Caco-2 (cell line): ENCODE measurements around the gene C1orf74. TPM values are rescaled to one million over a fixed set of nuclear protein-coding genes. Genes with fewer than 3 reads are reported as not detected.
A peak's percentile ranks its signal among the peaks of the same experiment; 100 is the strongest.

ENCODE experiments used
- BruUV-seq: library from RNA; stranded (reverse); fragments of 400-500 nt; replicated peaks from 2 replicates; lab custom pipeline; 2021; lab: Mats Ljungman, UMichigan
- CTCF ChIA-PET: fragments of 300-600 bp; sonication (Branson Sonifier 250); formaldehyde crosslinking; loops from one replicate; lab custom pipeline; 2022; ENCODE audit warnings: antibody characterized with exemption; lab: Charles Lee
- POLR2A ChIA-PET: fragments of 300-600 bp; sonication (Branson Sonifier 250); formaldehyde crosslinking; loops from one replicate; lab custom pipeline; 2022; ENCODE audit warnings: antibody characterized with exemption; lab: Charles Lee
- DNase-seq, 2 experiments: peaks; one replicate each; pipeline versions ENCODE4 v3.0.0 to v3.0.0-alpha.2; 2020 to 2022
- H3K27me3 ChIP-seq: replicated peaks from 2 replicates; pipeline ENCODE4 v1.6.0; 2011; ENCODE audit warnings: low read length; ENCODE audit not compliant: control insufficient read depth, insufficient read depth
- H3K36me3 ChIP-seq: 2 replicates; pipeline ENCODE4 v1.5.1; 2011; ENCODE audit warnings: low read length; ENCODE audit not compliant: control insufficient read depth, insufficient read depth
- H3K4me1 ChIP-seq: fragments of 250-450 bp; sonication (Bioruptor Pico); 2 replicates; pipeline ENCODE4 v1.5.1; 2020; ENCODE audit warnings: mild to moderate bottlenecking
- H3K4me3 ChIP-seq: 2 replicates; pipeline ENCODE4 v1.5.1; 2011; ENCODE audit warnings: low read depth, mild to moderate bottlenecking, control low read depth, low read length
- H3K9me3 ChIP-seq: fragments of 250-450 bp; sonication (Bioruptor Pico); 2 replicates; pipeline ENCODE4 v1.5.1; 2020; ENCODE audit warnings: mild to moderate bottlenecking, moderate library complexity
- H3K27ac Mint-ChIP-seq: one replicate; pipeline ENCODE4 v1.8.0; 2022; ENCODE audit warnings: mixed read lengths; ENCODE audit not compliant: unreplicated experiment
- H3K27me3 Mint-ChIP-seq: one replicate; pipeline ENCODE4 v1.8.0; 2022; ENCODE audit warnings: mixed read lengths; ENCODE audit not compliant: insufficient read depth, unreplicated experiment
- H3K36me3 Mint-ChIP-seq: one replicate; pipeline ENCODE4 v1.8.0; 2022; ENCODE audit warnings: mild to moderate bottlenecking, mixed read lengths; ENCODE audit not compliant: insufficient read depth, unreplicated experiment
- H3K4me1 Mint-ChIP-seq: one replicate; pipeline ENCODE4 v1.8.0; 2022; ENCODE audit warnings: low read depth, mixed read lengths; ENCODE audit not compliant: unreplicated experiment
- H3K4me3 Mint-ChIP-seq: one replicate; pipeline ENCODE4 v1.8.0; 2022; ENCODE audit warnings: mild to moderate bottlenecking, moderate library complexity, mixed read lengths; ENCODE audit not compliant: unreplicated experiment
- H3K9me3 Mint-ChIP-seq: one replicate; pipeline ENCODE4 v1.8.0; 2022; ENCODE audit warnings: mixed read lengths; ENCODE audit not compliant: unreplicated experiment
- intact Hi-C: fragments of 100-400 bp; cut with micrococcal nuclease; formaldehyde crosslinking; loops from one replicate; pipeline ENCODE4 v1.10.0; 2022; ENCODE audit not compliant: unreplicated experiment
- total RNA-seq: library from RNA; stranded (reverse); gene quantifications from 2 replicates; pipeline ENCODE4 v1.2.3, GENCODE V29; 2022
- TF ChIP-seq, protein P1 (sequence below), 2 experiments: fragments of 200-600 bp in 1 of 2; IDR thresholded peaks; 1 replicate in 1 of 2; 2 replicates in 1 of 2; pipeline versions ENCODE4 v1.5.1 to v1.8.0; 2011 to 2022; ENCODE audit warnings: antibody characterized with exemption in 1 of 2, control low read depth in 1 of 2, inconsistent platforms in 1 of 2, low read depth in 1 of 2, low read length in 1 of 2, mild to moderate bottlenecking in 1 of 2, moderate library complexity in 1 of 2; ENCODE audit not compliant: insufficient read depth in 1 of 2, severe bottlenecking in 1 of 2, unreplicated experiment in 1 of 2

The C1orf74 gene
- total RNA-seq, 1 experiment from 2014 or later, result 4.5 TPM

DNA sequence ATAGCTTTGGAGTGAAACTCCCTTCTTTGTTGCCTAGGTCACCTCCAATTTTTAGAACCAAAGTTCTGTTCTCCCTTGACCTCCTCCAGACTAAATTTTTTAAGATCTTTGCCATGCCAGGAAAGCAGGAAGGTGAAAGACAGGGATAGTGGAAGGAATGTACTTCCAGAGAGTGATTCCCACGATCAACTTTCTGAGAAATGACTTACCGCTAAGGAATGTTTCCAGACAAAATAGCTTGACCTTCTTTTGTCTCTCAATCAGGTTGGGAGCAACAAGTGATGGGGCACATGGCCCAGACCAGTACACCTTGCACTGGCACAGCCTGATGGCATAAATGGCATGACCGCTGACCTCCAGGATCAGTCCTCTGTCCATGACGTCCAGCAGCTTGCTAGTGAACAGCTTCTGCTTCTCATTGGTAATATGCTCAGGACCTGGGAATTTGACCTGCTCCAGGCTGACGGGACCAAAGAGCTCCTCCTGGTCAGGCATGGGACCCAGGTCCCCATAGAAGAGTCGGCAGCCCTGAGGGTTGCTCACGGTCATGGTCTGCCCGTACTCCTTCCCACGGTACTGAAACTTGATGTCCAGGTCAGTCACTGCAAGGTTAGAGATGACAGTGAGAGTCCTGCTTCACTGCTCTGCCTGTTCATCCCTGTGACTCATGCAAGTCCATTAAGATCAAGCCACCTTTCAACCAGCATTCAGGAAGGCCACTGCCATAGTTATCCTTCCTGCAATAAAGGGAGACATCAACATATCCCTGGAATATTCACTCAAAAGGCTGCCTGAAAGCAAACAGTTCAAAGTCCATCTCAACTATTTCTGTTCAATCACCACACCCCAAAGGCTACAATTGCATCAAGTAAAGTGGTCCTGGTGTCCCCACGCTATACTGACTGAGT is 6.2 kb upstream of the C1orf74 start:
- Histone ChIP-seq H3K9me3 (no peaks in the 10 kb centered on the region), H3K4me1 (peaks cover 21% of the 10 kb centered on the region), H3K36me3 (peaks cover 14% of the 10 kb centered on the region), H3K27me3 (no peaks in the 10 kb centered on the region), H3K4me3 (no peak overlapping the region)
- ChIA-PET POLR2A (interaction anchor here (2.6 kb wide), 1 partner anchor 15 kb away, joined by 12 read pairs; the partner anchor contains the start of gene IRF6), CTCF (interaction anchor here (0.5 kb wide), 1 partner anchor 15 kb away, joined by 4 read pairs; the partner anchor contains the start of gene IRF6)
- peak overlapping the region; percentile 92 for H3K27ac Mint-ChIP-seq
- H3K27me3 Mint-ChIP-seq, result no peaks in the 10 kb centered on the region
- H3K36me3 Mint-ChIP-seq, result peaks cover 68% of the 10 kb centered on the region
- no peaks in the 10 kb centered on the region for H3K9me3 Mint-ChIP-seq
- intact Hi-C loops, result no loop called here
- peak; percentile 39 to 63 for DNase-seq
- BruUV-seq, result no TSS peak
- TF ChIP-seq, protein P1, sequence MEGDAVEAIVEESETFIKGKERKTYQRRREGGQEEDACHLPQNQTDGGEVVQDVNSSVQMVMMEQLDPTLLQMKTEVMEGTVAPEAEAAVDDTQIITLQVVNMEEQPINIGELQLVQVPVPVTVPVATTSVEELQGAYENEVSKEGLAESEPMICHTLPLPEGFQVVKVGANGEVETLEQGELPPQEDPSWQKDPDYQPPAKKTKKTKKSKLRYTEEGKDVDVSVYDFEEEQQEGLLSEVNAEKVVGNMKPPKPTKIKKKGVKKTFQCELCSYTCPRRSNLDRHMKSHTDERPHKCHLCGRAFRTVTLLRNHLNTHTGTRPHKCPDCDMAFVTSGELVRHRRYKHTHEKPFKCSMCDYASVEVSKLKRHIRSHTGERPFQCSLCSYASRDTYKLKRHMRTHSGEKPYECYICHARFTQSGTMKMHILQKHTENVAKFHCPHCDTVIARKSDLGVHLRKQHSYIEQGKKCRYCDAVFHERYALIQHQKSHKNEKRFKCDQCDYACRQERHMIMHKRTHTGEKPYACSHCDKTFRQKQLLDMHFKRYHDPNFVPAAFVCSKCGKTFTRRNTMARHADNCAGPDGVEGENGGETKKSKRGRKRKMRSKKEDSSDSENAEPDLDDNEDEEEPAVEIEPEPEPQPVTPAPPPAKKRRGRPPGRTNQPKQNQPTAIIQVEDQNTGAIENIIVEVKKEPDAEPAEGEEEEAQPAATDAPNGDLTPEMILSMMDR (IDR thresholded peaks at IDR 0.05; ENCODE audit: insufficient read depth in 1 of 2, low read depth in 1 of 2, low read length in 1 of 2, severe bottlenecking in 1 of 2, unreplicated experiment in 1 of 2), result no peak
- peaks cover 17% of the 10 kb centered on the region for H3K4me1 Mint-ChIP-seq
- H3K4me3 Mint-ChIP-seq, result peak overlapping the region; percentile 51

- Histone ChIP-seq H3K4me1 (peaks cover 24% of the 10 kb centered on the region), H3K9me3 (no peaks in the 10 kb centered on the region), H3K4me3 (no peak overlapping the region), H3K27me3 (no peaks in the 10 kb centered on the region), H3K36me3 (peaks cover 14% of the 10 kb centered on the region)
- POLR2A ChIA-PET, result no interaction called here
- H3K36me3 Mint-ChIP-seq, result peaks cover 64% of the 10 kb centered on the region
- H3K4me3 Mint-ChIP-seq, result no peak overlapping the region
- TF ChIP-seq, protein P1 (IDR thresholded peaks at IDR 0.05; ENCODE audit: insufficient read depth in 1 of 2, low read depth in 1 of 2, low read length in 1 of 2, severe bottlenecking in 1 of 2, unreplicated experiment in 1 of 2), result no peak
- no peak for DNase-seq
- intact Hi-C loops, result no loop called here
- no peak overlapping the region for H3K27ac Mint-ChIP-seq
- H3K27me3 Mint-ChIP-seq, result no peaks in the 10 kb centered on the region
- H3K4me1 Mint-ChIP-seq, result peaks cover 17% of the 10 kb centered on the region
- no TSS peak for BruUV-seq
- CTCF ChIA-PET, result no interaction called here
- H3K9me3 Mint-ChIP-seq, result no peaks in the 10 kb centered on the region
Measured at GRCh38 chr1:209789245-209789644, 4.9 kb upstream of the C1orf74 start.

GRCh38 chr1:209787551-209787950 is 3.2 kb upstream of the C1orf74 start:
- H3K4me3 ChIP-seq, result no peak overlapping the region
- Mint-ChIP-seq H3K36me3 (peaks cover 49% of the 10 kb centered on the region), H3K4me3 (no peak overlapping the region), H3K27ac (no peak overlapping the region), H3K27me3 (no peaks in the 10 kb centered on the region), H3K4me1 (peaks cover 19% of the 10 kb centered on the region), H3K9me3 (no peaks in the 10 kb centered on the region)
- ChIA-PET CTCF (no interaction called here), POLR2A (no interaction called here)
- H3K4me1 ChIP-seq, result peaks cover 28% of the 10 kb centered on the region
- BruUV-seq, result no TSS peak
- no peak for DNase-seq
- TF ChIP-seq, protein P1 (IDR thresholded peaks at IDR 0.05; ENCODE audit: insufficient read depth in 1 of 2, low read depth in 1 of 2, low read length in 1 of 2, severe bottlenecking in 1 of 2, unreplicated experiment in 1 of 2), result no peak
- intact Hi-C loops, result no loop called here
- no peaks in the 10 kb centered on the region for H3K27me3 ChIP-seq
- H3K9me3 ChIP-seq, result no peaks in the 10 kb centered on the region
- H3K36me3 ChIP-seq, result peaks cover 14% of the 10 kb centered on the region
